SK-N-SH (cell line): Measurements from ENCODE around the gene SLC26A1. TPM values are rescaled to one million over a fixed set of nuclear protein-coding genes. Genes with fewer than 3 reads are reported as not detected.

Source experiments
- CTCF ChIA-PET: fragments of 300-600, 350-600 bp; formaldehyde crosslinking; extraction: SDS; loops from one replicate; lab custom pipeline; 2021; lab: Yijun Ruan, JAX
- POLR2A ChIA-PET: fragments of 350-600 bp; sonication (Branson Sonifier 250); formaldehyde crosslinking; extraction: SDS; loops from one replicate; lab custom pipeline; 2020; ENCODE audit warnings: antibody characterized with exemption, inconsistent platforms; lab: Yijun Ruan, JAX
- DNase-seq: peaks from one replicate; pipeline ENCODE4 v3.0.0; 2012
- H2AFZ ChIP-seq: fragments of 200-600 bp; sonication (generic); 2 replicates; pipeline ENCODE4 v1.8.1; 2016; ENCODE audit warnings: antibody characterized with exemption, mild to moderate bottlenecking, low read depth
- H3F3A ChIP-seq: fragments of 200-600 bp; sonication (generic); replicated peaks from 2 replicates; pipeline ENCODE3; 2016; ENCODE audit warnings: antibody characterized with exemption, mild to moderate bottlenecking; ENCODE audit not compliant: insufficient read depth
- H3K27ac ChIP-seq, 2 experiments: fragments of 200-500 bp in 1 of 2; fragments of 200-600 bp in 1 of 2; sonication (Bioruptor generic) in 1 of 2; sonication (generic), shearing (Covaris generic) in 1 of 2; 2 replicates each; pipeline versions ENCODE4 v1.5.1 to v1.6.1; 2014 to 2016; ENCODE audit warnings: low read depth in 2 of 2, inconsistent platforms in 1 of 2, low read length in 1 of 2, mild to moderate bottlenecking in 1 of 2, mixed read lengths in 1 of 2
- H3K27me3 ChIP-seq: fragments of 200-600 bp; sonication (generic), shearing (Covaris generic); 2 replicates; pipeline ENCODE4 v1.6.1; 2016; ENCODE audit warnings: mixed run types; ENCODE audit not compliant: insufficient read depth
- H3K36me3 ChIP-seq, 2 experiments: fragments of 200-500 bp in 1 of 2; fragments of 200-600 bp in 1 of 2; sonication (Bioruptor generic) in 1 of 2; sonication (generic) in 1 of 2; replicated peaks in 1 of 2; 2 replicates each; pipeline versions ENCODE3 to v1.5.1; 2014 to 2016; ENCODE audit warnings: low read length in 1 of 2, mild to moderate bottlenecking in 1 of 2; ENCODE audit not compliant: insufficient read depth in 2 of 2, control insufficient read depth in 1 of 2
- H3K4me1 ChIP-seq, 2 experiments: fragments of 200-500 bp in 1 of 2; fragments of 200-600 bp in 1 of 2; sonication (Bioruptor generic) in 1 of 2; sonication (generic), shearing (Covaris generic) in 1 of 2; 2 replicates each; pipeline versions ENCODE4 v1.5.1 to v1.6.1; 2014 to 2016; ENCODE audit warnings: low read depth in 1 of 2, low read length in 1 of 2, mixed run types in 1 of 2; ENCODE audit not compliant: insufficient read depth in 2 of 2, control insufficient read depth in 1 of 2
- H3K4me2 ChIP-seq: fragments of 200-600 bp; sonication (generic), shearing (Covaris generic); 2 replicates; pipeline ENCODE4 v1.6.1; 2017; ENCODE audit warnings: mixed run types
- H3K4me3 ChIP-seq, 2 experiments: fragments of 200-500 bp in 1 of 2; fragments of 200-600 bp in 1 of 2; sonication (Bioruptor generic) in 1 of 2; sonication (generic), shearing (Covaris generic) in 1 of 2; 2 replicates each; pipeline versions ENCODE4 v1.5.1 to v1.8.1; 2014 to 2016; ENCODE audit warnings: low read depth in 2 of 2, inconsistent platforms in 1 of 2, low read length in 1 of 2, mild to moderate bottlenecking in 1 of 2, mixed read lengths in 1 of 2, moderate library complexity in 1 of 2
- H3K79me2 ChIP-seq: fragments of 200-600 bp; sonication (generic); 2 replicates; pipeline ENCODE4 v1.8.1; 2017; ENCODE audit warnings: mild to moderate bottlenecking; ENCODE audit not compliant: insufficient read depth
- H3K9ac ChIP-seq: fragments of 200-600 bp; sonication (generic); 2 replicates; pipeline ENCODE4 v1.6.1; 2017; ENCODE audit warnings: mixed run types
- H3K9me2 ChIP-seq: fragments of 200-600 bp; sonication (generic); 2 replicates; pipeline ENCODE4 v1.6.1; 2017; ENCODE audit warnings: mixed run types
- H3K9me3 ChIP-seq: fragments of 200-600 bp; sonication (generic); 2 replicates; pipeline ENCODE4 v1.6.1; 2017; ENCODE audit warnings: mixed run types, mild to moderate bottlenecking, moderate library complexity
- H4K20me1 ChIP-seq: fragments of 200-600 bp; sonication (generic); 2 replicates; pipeline ENCODE4 v1.6.1; 2017; ENCODE audit warnings: mild to moderate bottlenecking, mixed run types; ENCODE audit not compliant: insufficient read depth
- CHD2 ChIP-seq: fragments of 150-350 bp; IDR thresholded peaks from 2 replicates; pipeline ENCODE4 v1.6.1; 2018; ENCODE audit warnings: low read length; ENCODE audit not compliant: partially characterized antibody
- ELF1 ChIP-seq: IDR thresholded peaks from 2 replicates; pipeline ENCODE4 v1.4.0; 2012
- FOSL2 ChIP-seq: IDR thresholded peaks from 2 replicates; pipeline ENCODE4 v1.4.0; 2012; ENCODE audit warnings: low read depth, mild to moderate bottlenecking, moderate library complexity, borderline replicate concordance
- FOXJ3 ChIP-seq: sonication (generic); formaldehyde crosslinking; IDR thresholded peaks from 2 replicates; pipeline ENCODE4 v1.5.1; 2020; ENCODE audit warnings: mild to moderate bottlenecking, missing genetic modification reagents
- FOXM1 ChIP-seq: IDR thresholded peaks from 2 replicates; pipeline ENCODE4 v1.4.0; 2012; ENCODE audit warnings: low read depth, mild to moderate bottlenecking
- JUND ChIP-seq: IDR thresholded peaks from 2 replicates; pipeline ENCODE4 v1.4.0; 2012
- MEF2A ChIP-seq: IDR thresholded peaks from 2 replicates; pipeline ENCODE4 v1.4.0; 2012; ENCODE audit warnings: low read depth, borderline replicate concordance
- MXI1 ChIP-seq: IDR thresholded peaks from 2 replicates; pipeline ENCODE4 v1.6.1; 2012; ENCODE audit warnings: mild to moderate bottlenecking, low read depth, low read length, improper control_type of control experiment
- NFIC ChIP-seq: IDR thresholded peaks from 2 replicates; pipeline ENCODE4 v1.4.0; 2012; ENCODE audit warnings: borderline replicate concordance
- POLR2AphosphoS5 ChIP-seq: IDR thresholded peaks from 2 replicates; pipeline ENCODE4 v1.6.1; 2012; ENCODE audit warnings: low read depth, low read length
- RAD21 ChIP-seq: IDR thresholded peaks from 2 replicates; pipeline ENCODE4 v1.6.1; 2012; ENCODE audit warnings: mild to moderate bottlenecking, low read length
- RCOR1 ChIP-seq: fragments of 150-350 bp; IDR thresholded peaks from 2 replicates; pipeline ENCODE4 v1.6.1; 2017; ENCODE audit warnings: antibody characterized with exemption, low read length
- RFX5 ChIP-seq: IDR thresholded peaks from 2 replicates; pipeline ENCODE4 v1.6.1; 2012; ENCODE audit warnings: mild to moderate bottlenecking, improper control_type of control experiment, low read length
- RXRA ChIP-seq: IDR thresholded peaks from 2 replicates; pipeline ENCODE4 v1.4.0; 2012; ENCODE audit warnings: low read depth, mild to moderate bottlenecking, borderline replicate concordance
- SIN3A ChIP-seq: IDR thresholded peaks from 2 replicates; pipeline ENCODE4 v1.6.1; 2012; ENCODE audit warnings: low read depth, mild to moderate bottlenecking, low read length, moderate library complexity, borderline replicate concordance
- SMC3 ChIP-seq: IDR thresholded peaks from 2 replicates; pipeline ENCODE4 v1.6.1; 2012; ENCODE audit warnings: low read depth, low read length, improper control_type of control experiment
- TEAD4 ChIP-seq: IDR thresholded peaks from 2 replicates; pipeline ENCODE4 v1.4.0; 2012; ENCODE audit warnings: mild to moderate bottlenecking, borderline replicate concordance; ENCODE audit not compliant: insufficient read depth
- YY1 ChIP-seq: IDR thresholded peaks from 2 replicates; pipeline ENCODE4 v1.4.0; 2012; ENCODE audit warnings: low read depth, mild to moderate bottlenecking
- WGBS: methylation state at CpG from one replicate; pipeline ENCODE4 v1.1.6; 2017; ENCODE audit warnings: low lambda C conversion rate; 5-methylcytosine and 5-hydroxymethylcytosine counted together
- polyA plus RNA-seq, 3 experiments: library from polyadenylated mRNA; depleted of rRNA; stranded (reverse); fragments of >200 nt; gene quantifications; 2 replicates each; pipeline ENCODE4 v1.2.3, GENCODE V29; 2012
- TF ChIP-seq, protein P1 (sequence below): fragments of 200-600 bp; sonication (generic); IDR thresholded peaks from 2 replicates; pipeline ENCODE4 v1.6.1; 2017; ENCODE audit warnings: antibody characterized with exemption, mild to moderate bottlenecking, moderate library complexity
- TF ChIP-seq, protein P2 (sequence below): fragments of 150-350 bp; IDR thresholded peaks from 2 replicates; pipeline ENCODE4 v1.6.1; 2017; ENCODE audit warnings: antibody characterized with exemption, low read length, low read depth, borderline replicate concordance
- TF ChIP-seq, protein P3 (sequence below): fragments of 150-350 bp; IDR thresholded peaks from 2 replicates; pipeline ENCODE4 v1.6.1; 2016; ENCODE audit warnings: mild to moderate bottlenecking, low read depth, low read length
- TF ChIP-seq, protein P4 (sequence below): IDR thresholded peaks from 2 replicates; pipeline ENCODE4 v1.4.0; 2012; ENCODE audit warnings: low read depth

The SLC26A1 gene
- polyA plus RNA-seq, 1 of the 3 experiments (the other 2 are of a cell fraction): 0.05 TPM

DNA sequence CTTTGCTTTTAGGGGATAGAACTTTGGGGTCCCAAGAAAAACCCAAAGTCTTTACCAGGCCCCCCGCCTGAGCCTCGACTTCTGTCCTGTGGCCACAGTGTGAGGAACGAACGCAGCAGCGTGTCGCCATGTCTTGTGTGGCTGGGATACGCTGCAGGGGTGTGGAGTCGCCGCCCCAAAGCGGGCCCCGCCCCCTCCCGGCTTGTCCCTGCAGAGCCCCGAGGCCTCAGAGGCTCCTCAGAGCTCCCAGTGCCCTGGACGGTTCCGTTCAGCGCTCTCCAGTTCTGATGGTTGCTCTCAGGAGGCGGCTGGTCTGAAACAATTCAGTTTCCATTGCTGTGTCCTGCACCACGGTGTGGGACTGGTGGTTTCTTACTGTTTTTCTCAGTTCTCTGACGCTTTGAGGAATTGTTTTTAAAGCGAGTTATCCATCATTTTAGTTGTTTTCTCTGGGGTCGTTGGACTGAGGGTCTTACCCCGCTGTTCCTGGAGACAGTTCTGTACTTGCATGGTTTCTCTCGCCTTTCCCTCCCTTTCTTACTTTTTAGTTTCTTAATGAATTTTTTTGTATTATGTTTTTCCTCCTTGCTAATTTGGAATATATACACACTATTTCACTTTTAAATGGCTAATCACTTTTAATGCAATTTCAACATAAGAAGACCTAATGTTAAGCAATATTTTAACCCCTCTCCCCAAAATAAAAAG, 7.9 kb downstream of the SLC26A1 start:
- Histone ChIP-seq H3K36me3 (peaks cover 0 to 7% of the 10 kb centered on the region in 2 experiments), H3K4me2 (no peak overlapping the region), H3K27me3 (no peaks in the 10 kb centered on the region), H3K9me3 (no peaks in the 10 kb centered on the region), H3K4me3 (no peak overlapping the region), H3K27ac (no peak overlapping the region), H2AFZ (no peak overlapping the region), H4K20me1 (no peaks in the 10 kb centered on the region), H3F3A (no peaks in the 10 kb centered on the region), H3K79me2 (peaks cover 7% of the 10 kb centered on the region), H3K9ac (no peak overlapping the region), H3K9me2 (no peaks in the 10 kb centered on the region), H3K4me1 (peaks cover 10 to 17% of the 10 kb centered on the region in 2 experiments; a peak in 1 of 4 replicates)
- ChIA-PET POLR2A (no interaction called here), CTCF (no interaction called here)
- TF ChIP-seq, protein P1, sequence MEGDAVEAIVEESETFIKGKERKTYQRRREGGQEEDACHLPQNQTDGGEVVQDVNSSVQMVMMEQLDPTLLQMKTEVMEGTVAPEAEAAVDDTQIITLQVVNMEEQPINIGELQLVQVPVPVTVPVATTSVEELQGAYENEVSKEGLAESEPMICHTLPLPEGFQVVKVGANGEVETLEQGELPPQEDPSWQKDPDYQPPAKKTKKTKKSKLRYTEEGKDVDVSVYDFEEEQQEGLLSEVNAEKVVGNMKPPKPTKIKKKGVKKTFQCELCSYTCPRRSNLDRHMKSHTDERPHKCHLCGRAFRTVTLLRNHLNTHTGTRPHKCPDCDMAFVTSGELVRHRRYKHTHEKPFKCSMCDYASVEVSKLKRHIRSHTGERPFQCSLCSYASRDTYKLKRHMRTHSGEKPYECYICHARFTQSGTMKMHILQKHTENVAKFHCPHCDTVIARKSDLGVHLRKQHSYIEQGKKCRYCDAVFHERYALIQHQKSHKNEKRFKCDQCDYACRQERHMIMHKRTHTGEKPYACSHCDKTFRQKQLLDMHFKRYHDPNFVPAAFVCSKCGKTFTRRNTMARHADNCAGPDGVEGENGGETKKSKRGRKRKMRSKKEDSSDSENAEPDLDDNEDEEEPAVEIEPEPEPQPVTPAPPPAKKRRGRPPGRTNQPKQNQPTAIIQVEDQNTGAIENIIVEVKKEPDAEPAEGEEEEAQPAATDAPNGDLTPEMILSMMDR: no peak
- TF ChIP-seq RCOR1 (no peak), RFX5 (no peak), ELF1 (no peak), POLR2AphosphoS5 (no peak)
- TF ChIP-seq, protein P2, sequence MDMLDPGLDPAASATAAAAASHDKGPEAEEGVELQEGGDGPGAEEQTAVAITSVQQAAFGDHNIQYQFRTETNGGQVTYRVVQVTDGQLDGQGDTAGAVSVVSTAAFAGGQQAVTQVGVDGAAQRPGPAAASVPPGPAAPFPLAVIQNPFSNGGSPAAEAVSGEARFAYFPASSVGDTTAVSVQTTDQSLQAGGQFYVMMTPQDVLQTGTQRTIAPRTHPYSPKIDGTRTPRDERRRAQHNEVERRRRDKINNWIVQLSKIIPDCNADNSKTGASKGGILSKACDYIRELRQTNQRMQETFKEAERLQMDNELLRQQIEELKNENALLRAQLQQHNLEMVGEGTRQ: no peak
- no peak for DNase-seq
- WGBS: 97% methylated on average over 16 of the region's 23 CpGs

DNA sequence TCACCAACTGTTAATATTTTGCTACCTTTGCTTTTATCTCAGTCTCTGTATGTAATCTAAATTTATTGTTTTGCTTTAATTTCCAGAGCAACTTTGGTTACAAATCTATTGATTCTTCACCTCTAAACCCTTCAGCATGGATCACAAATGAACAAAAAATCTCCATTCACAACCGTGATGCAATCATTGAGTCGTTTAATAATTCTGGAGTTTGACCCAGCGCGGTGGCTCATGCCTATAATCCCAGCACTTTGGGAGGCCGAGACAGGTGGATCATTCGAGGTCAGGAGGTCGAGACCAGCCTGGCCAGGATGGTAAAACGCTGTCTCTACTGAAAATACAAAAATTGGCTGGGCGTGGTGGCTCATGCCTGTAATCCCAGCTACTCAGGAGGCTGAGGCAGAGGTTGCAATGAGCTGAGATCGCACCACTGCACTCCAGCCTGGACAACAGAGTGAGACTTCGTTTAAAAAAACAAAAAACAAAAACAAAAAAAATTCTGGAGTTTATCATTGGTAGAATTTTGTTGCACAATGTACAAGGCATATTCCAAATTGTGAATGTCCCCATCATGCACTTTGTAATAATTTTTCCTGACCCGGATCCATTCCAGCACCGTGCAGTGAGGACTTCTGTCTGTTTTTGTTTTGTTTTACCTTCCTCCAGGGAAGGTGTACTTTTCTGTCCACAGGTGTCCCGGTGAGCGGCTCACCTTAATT, 8.7 kb downstream of the SLC26A1 start:
- H4K20me1 ChIP-seq: no peaks in the 10 kb centered on the region
- no peaks in the 10 kb centered on the region for H3K9me2 ChIP-seq
- no peak overlapping the region for H3K27ac ChIP-seq
- no peak overlapping the region for H3K9ac ChIP-seq
- H3K4me3 ChIP-seq: no peak overlapping the region
- POLR2A ChIA-PET: no interaction called here
- H3K4me1 ChIP-seq: peaks cover 10 to 17% of the 10 kb centered on the region in 2 experiments; a peak in 1 of 4 replicates
- no peaks in the 10 kb centered on the region for H3K9me3 ChIP-seq
- H3K27me3 ChIP-seq: no peaks in the 10 kb centered on the region
- no peak overlapping the region for H3K4me2 ChIP-seq
- CTCF ChIA-PET: no interaction called here
- DNase-seq: no peak
- WGBS: 94% methylated on average over 15 of the region's 15 CpGs
- H3F3A ChIP-seq: no peaks in the 10 kb centered on the region
- H3K36me3 ChIP-seq: no peaks in the 10 kb centered on the region
- no peak overlapping the region for H2AFZ ChIP-seq
- peaks cover 7% of the 10 kb centered on the region for H3K79me2 ChIP-seq
- TF ChIP-seq JUND (no peak), POLR2AphosphoS5 (no peak), SIN3A (no peak), FOXJ3 (no peak), NFIC (no peak), MEF2A (no peak), YY1 (no peak), TEAD4 (no peak), RCOR1 (no peak), FOSL2 (no peak), RAD21 (no peak), SMC3 (no peak), CHD2 (no peak), FOXM1 (no peak), MXI1 (no peak), RXRA (no peak)
- TF ChIP-seq, protein P3, sequence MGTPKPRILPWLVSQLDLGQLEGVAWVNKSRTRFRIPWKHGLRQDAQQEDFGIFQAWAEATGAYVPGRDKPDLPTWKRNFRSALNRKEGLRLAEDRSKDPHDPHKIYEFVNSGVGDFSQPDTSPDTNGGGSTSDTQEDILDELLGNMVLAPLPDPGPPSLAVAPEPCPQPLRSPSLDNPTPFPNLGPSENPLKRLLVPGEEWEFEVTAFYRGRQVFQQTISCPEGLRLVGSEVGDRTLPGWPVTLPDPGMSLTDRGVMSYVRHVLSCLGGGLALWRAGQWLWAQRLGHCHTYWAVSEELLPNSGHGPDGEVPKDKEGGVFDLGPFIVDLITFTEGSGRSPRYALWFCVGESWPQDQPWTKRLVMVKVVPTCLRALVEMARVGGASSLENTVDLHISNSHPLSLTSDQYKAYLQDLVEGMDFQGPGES: no peak
- TF ChIP-seq, protein P4, sequence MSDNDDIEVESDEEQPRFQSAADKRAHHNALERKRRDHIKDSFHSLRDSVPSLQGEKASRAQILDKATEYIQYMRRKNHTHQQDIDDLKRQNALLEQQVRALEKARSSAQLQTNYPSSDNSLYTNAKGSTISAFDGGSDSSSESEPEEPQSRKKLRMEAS: no peak
- TF ChIP-seq, protein P1: no peak
